ENCODE data around the gene HOXB9.

DNA sequence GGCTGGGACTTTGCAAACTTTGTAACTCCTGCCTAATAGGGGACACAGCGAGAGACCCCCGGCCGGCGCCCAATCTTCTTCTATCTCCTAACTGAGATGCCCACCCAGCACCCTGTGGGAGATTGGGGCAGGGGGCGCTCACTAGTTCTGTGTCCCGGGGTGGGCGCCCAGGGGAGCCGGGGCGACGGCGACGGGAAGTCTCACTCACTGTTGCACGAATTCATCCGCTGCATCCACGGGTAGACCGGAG lies 28.7 kb downstream of the HOXB9 start:
- TF ChIP-seq, protein P1, sequence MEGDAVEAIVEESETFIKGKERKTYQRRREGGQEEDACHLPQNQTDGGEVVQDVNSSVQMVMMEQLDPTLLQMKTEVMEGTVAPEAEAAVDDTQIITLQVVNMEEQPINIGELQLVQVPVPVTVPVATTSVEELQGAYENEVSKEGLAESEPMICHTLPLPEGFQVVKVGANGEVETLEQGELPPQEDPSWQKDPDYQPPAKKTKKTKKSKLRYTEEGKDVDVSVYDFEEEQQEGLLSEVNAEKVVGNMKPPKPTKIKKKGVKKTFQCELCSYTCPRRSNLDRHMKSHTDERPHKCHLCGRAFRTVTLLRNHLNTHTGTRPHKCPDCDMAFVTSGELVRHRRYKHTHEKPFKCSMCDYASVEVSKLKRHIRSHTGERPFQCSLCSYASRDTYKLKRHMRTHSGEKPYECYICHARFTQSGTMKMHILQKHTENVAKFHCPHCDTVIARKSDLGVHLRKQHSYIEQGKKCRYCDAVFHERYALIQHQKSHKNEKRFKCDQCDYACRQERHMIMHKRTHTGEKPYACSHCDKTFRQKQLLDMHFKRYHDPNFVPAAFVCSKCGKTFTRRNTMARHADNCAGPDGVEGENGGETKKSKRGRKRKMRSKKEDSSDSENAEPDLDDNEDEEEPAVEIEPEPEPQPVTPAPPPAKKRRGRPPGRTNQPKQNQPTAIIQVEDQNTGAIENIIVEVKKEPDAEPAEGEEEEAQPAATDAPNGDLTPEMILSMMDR (IDR thresholded peaks at IDR 0.05; ENCODE audit: low read depth, low read length, poor library complexity, severe bottlenecking), result no peak
- TF ChIP-seq EZH2phosphoT487 (IDR thresholded peaks at IDR 0.05; ENCODE audit: borderline replicate concordance, low read length), result no peak
